HG03442 (cell line): ENCODE results near the gene MMP3.
A peak's percentile ranks its signal among the peaks of the same experiment; 100 is the strongest.

Experiments
- ATAC-seq: cut with Tn5 transposase; IDR thresholded peaks from one replicate; pipeline ENCODE4 v1.9.1; 2021; ENCODE audit warnings: mild to moderate bottlenecking, moderate library complexity; ENCODE audit not compliant: unreplicated experiment

The MMP3 gene

DNA sequence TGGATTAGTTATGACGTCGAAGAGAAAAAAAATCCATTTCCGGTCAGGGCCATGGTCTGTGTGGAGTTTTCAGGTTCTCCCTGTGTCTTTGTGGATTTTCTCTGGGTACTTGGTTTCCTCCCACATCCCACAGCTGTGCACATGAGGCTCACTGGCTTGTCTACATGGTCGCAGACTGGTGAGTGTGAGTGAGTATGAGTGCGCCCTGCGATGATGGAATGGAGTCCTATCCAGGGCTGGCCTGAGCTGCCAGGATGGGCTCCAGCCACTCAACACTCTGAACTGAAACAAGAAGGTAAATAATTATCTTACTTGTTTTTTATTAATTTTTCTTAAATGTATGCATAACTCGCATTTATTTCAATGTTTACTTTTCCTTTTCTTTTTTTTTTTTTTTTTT is 10.8 kb downstream of the MMP3 start:
- ATAC-seq: no peak

DNA sequence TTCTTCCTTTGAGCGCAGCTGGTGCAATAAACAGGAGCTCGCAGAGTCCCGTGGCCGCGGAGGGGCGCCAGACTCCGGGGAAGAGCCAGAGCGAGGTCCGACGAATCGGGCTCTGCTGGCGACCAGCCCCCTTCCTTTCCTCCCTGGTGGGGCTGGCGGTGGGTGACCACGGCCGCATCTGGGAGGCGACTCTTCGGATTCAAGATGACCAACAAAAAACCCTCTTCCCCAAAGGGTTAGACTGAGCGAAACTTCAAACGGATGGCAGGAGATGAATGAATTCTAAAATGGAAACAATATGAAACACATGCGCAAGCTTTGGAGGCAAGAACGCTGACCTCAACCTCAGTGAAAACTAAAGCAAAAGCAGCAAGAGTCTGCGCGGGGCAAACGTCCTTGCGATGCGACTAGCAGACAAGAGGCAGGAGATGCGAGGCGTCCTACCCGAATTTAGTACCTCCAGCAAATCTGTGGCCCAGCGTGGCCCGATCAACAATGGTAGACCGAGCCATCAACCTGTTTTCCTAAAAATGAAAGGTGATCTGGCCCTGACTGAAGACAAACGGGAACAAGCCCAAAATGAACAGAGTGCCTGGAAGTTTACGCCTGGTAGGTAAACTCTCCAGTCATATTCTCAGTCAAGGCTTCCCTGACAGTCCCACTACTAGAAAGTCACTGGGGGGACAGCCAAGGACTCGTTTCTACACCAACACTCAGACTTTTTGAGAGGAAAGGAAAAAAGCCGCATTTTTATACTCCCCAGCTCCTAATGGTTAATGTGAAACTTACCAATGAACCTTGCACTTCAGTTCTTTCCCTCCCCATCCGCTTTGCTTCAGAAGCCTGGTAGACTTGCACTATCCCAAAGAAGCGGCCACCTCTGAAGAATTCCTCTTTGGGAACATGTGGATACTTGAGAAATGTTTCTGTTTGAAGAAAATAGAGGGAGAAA is 11.6 kb downstream of the MMP3 start:
- ATAC-seq: peak; percentile 65

DNA sequence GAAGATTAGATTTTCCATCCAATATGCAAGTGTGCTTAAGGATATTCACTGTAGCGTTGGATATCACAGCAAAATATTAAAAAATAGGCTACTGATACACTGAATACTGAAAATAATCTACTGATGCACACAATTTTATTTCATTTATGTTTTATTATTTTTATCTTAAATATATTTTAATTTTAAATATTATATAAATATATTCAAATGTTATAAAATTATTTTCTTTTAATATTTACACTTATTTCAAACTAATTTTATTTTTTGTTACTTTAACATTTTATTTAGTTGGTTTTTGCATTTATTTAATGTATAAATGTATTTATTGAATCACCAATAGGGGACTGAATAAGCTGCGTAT is 12.3 kb downstream of the MMP3 start:
- no peak for ATAC-seq

- no peak for ATAC-seq
Observed at GRCh38 chr11:102830001-102830727, 13.2 kb downstream of the MMP3 start.

DNA sequence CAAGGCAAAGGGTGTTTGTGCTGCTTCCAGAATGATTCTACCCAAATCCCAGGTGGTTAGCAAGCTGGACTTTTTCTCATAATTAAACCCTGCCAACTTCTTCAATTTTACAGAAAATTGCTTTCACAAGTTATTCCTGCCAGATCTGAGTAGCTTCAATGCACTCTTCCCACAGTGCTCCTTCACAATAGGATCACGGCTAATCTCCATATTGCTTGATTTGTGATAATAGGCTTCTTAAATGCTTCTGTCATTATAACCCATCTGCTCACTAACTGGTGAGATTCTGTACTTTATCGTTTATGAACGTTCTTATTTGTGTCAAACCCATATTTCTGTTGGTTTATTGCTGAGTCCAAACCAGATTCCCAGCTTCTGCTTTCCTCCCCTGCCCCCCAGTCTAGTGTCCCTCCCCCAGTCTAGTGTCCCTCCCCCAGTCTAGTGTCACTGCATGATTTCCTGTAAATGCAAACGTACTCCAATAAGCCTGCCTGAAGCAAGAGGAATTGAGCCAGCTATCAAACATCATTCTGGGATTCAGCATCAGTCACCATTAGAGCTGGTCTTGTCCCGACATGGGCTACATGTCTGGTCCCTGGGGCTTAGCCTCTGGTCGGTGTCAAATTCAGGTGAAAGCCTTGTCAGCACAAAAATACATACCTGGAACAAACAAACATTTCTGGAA is 14.0 kb downstream of the MMP3 start:
- ATAC-seq: no peak

DNA sequence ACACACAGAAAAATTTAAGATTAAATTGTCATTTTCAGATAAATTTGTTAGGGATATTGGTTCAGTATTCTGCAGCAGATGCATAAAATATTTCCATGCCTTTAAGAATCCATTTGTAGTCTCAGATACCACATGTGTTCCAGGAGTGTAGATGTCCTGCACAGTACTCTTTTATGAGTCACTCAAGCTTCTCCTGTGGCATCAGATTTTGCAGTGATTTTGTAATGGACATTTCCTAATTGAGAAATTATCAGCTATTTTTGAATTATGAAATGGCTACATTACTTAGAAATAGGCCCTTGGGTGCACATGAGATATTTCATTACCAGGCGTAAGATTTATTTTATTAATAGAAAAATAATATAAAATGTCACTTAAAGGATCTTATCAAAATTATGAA is 18.9 kb downstream of the MMP3 start:
- no peak for ATAC-seq

DNA sequence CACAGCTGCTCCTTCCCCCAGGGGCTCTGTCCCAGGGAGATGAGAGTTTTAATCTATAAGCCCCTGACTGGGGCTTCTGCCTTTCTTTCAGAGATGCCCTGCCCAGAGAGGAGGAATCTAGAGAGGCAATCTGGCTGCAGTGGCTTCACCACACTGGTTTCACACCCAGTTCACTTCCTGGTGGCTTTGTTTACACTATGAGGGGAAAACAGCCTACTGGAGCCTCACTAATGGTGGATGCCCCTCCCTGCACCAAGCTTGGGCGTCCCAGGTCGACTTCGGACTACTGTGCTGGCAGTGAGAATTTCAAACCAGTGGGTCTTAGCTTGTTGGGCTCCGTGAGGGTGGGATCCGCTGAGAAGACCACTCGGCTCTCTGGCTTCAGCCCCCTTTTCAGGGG is 23.9 kb downstream of the MMP3 start:
- no peak for ATAC-seq

DNA sequence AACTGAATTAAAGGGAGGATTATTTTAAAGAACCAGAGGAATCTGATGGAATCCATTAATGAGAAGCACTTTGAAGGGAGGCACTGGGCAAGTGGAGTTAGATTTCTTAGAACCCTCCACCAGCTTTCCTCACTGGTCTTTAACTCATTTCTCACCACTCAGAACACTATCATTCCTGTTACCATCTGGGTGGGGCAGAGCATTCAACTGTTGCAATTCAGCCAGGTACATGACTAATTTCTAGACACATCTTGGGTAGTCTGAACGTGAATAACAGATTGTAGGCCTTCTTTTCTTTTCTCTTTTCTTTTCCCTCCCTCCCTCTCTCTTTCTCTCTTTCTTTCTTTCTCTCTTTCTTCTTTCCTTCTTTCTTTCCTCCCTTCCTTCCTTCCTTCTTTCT is 29.9 kb downstream of the MMP3 start:
- ATAC-seq: no peak

- no peak for ATAC-seq
Observed at GRCh38 chr11:102812188-102812587, 31.2 kb downstream of the MMP3 start.

- no peak for ATAC-seq
Observed at GRCh38 chr11:102810950-102811660, 32.3 kb downstream of the MMP3 start.

- ATAC-seq: no peak
Observed at GRCh38 chr11:102809971-102810370, 33.4 kb downstream of the MMP3 start.

GRCh38 chr11:102807921-102808320 is 35.5 kb downstream of the MMP3 start:
- ATAC-seq: peak; percentile 82

DNA sequence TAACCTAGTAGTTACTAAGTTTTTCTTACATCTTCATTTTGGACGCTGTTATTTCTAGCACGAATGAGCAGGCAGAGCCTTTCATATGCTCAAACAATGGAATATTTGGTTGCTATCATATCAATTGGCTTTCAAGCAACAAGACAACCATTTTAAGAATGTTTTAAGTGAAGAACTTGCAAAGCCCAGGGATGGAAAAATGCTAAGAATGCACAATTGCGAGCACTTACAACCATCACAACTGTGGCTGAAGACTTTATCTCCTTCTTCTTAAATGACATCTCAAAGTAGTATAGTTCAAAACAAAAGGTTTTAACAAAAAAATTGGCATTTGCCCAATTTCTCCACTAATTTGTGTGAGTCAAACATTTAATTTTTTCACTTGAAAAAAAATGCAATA is 37.1 kb downstream of the MMP3 start:
- ATAC-seq: no peak

- no peak for ATAC-seq
Observed at GRCh38 chr11:102802341-102802740, 41.1 kb downstream of the MMP3 start.

DNA sequence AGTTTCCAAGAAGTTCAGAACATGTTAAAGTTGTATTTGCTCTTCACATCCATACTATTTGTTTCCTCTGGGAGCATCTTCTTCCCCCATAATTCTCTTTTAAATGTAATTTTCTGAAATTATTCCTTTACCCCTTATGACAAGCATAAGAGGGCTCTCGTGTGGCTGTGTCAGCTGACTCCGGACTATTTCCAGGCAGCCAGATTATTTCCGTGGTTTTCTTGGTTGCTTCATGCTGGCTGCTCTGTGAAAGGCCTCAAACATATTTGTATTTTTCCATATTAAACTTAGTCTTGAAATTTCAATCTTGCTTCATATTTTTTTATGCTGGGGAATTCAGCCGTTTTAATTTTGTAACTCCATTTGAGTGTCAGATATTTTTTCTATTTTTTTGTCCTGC is 42.6 kb downstream of the MMP3 start:
- no peak for ATAC-seq

DNA sequence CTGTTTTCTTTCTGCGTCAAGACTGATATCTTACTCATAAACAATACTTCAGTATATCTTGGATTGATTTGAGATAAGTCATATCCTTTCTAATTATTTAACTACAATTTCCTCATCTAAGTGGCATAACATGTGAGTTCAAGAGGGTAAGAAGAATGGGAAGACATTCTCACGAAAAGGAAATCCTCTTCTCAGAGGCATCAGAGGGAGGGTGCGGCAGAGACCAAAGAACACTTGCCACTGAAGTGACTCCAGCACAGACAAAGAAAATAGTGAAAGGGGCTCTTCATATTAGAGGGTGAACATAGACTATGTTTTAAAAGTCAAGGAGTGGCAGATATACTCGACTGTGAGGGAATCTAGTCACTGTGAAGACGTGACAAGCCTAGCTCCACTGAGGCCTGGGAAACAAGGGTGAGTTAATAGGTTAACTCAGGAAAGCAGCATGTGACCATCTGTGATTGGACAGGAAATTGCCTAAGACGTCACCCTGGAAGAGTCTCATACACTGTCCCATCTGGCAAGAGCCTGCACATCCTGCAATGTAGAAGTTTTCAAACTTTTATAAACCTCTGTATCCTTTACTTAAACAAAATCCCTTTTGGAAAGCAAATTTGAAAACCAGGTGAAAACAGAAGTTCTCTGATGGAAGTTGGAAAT is 43.6 kb downstream of the MMP3 start:
- ATAC-seq: no peak

GRCh38 chr11:102798012-102798746 is 45.2 kb downstream of the MMP3 start, which contains the start of gene MMP1:
MMP1 (minus strand) TSS chr11:102798160; CDS start chr11:102798092, 68 bp downstream.
- ATAC-seq: no peak

GRCh38 chr11:102794382-102794781 is 49.0 kb downstream of the MMP3 start:
- ATAC-seq: peak; percentile 98

- ATAC-seq: no peak
Observed at GRCh38 chr11:102793677-102794290, 49.6 kb downstream of the MMP3 start.
